Measurements from ENCODE around the gene DYNLT4.
"Not testable (repeated sequence)": the region's sequence is repeated elsewhere in the genome, so short reads cannot be mapped to it uniquely, and the experiment has no call there.

DYNLT4 gene

DNA sequence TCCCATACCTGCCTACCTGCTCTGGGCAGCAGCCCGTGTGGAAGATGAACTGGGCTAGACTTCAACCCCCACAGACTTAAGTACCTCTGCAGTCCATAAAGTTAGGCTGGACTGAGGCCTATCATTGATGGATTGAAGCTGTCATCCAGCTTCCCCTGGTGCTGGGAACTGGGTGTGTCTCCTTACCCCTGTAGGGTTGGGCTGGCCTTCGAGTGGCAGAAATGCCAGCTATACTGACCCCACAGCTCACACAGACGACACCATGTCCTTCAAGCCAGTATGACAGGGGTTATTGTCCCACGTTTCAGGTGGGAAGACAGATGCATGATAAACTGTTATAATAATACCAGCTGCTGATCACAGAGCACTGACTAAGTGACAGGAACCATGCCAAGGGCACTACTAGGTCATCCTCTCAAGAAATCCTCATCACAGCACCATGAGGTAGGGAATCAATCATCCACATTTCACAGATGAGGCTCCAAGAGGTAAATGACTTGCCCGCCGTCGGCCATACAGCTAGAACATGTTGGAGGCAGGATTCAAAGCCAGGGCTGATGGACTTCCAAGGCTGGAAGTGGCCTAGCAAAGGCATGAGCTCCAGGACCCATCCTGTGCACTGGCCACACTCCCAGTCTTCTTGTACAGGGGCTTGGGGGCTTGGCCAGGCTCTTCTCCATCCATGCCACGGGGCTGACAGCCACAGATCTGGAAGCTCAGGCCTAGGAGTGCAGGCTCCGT, 18.9 kb downstream of the DYNLT4 start, which contains the start of gene BEST4:
Gene BEST4 (minus strand): TSS at position 51 of the 741 bp plus-strand sequence. CDS start 465 bp downstream, outside the sequence.
- DNase-seq (ENCODE audit: low read depth in 2 of 2) = no peak

DNA sequence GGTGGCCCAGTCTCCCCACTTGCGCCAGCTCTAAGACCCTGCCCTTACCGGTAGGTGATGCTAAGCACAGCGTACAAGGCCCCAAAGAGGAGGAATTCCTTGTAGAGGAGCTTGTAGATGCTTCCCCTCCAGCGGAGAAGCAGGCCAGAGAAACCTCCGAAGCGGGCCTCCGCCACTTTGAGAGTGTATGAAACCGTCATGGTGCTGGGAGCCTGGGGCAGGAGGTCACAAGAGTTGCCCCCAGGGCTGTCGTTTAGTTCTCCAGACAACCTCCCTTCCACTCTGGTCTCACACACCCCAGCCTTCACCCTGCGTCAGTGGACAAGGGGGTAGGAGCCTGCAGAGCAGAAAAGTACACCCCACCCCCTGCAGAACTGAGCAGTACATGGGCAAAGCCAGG, 19.6 kb downstream of the DYNLT4 start:
- no peak for DNase-seq (ENCODE audit: low read depth in 2 of 2)

DNA sequence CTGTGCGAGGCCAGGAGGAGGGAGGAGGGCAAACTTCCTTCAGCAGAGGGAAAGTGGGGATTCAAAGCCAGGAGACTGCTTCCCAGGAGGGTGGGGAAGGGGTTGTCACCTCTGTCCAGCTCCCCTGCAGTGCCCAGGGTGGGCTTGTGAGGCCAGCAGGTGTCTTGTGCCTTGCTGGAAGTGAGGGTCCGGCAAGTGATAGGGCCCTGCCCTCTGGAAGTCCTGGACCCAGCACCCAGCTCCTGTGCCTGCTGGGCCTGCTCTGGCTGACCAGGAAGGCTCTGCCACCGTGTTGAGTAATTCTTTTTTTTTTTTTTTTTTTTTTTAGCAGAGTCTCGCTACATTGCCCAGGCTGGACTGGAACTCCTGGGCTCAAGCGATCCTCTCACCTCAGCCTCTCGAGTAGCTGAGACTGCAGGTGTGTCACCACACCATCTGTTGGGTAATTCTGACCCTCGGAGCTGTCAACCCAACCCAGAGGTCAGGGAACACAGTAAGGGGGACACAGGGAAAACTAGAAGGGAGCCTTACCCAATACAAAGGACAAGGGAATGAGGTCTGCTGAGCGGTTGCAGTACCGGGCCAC, 20.2 kb downstream of the DYNLT4 start:
- no peak for DNase-seq (ENCODE audit: low read depth in 2 of 2)

DNA sequence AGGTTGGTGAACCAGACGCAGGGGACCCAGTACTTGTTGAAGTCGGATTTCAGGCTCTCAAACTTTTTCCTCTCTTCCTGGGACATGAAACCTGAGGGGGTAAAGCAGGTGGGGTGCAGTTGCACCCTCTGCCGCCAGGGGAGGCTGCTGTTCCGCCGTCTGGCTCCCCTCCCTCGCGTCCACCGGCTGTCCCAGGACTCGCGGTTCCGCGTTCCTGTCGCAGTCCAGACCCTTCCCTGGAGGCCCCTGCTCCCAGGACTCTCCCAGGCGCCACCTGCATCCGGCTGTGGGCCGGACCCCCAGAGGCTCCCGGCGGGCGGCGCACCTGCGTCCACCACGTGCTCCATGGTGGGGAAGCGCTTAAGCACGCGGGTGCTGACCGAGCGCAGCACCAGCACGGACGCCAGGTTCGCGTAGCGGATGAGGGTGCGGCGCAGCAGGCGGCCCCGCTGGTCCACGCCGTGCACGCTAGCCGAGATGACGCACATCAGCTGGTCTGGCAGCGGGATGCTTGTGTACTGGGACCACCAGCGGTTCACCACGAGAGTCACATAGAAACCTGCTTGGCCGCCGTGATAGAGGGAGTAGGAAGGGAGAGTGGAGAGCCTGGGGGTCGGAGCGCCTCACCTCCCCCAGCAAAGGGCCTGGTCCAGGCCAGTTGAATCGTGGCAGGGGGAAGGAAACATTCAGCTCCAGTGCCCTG, 20.9 kb downstream of the DYNLT4 start:
- peak in 1 of 2 donors; percentile 74 for DNase-seq (ENCODE audit: low read depth in 2 of 2)

DNA sequence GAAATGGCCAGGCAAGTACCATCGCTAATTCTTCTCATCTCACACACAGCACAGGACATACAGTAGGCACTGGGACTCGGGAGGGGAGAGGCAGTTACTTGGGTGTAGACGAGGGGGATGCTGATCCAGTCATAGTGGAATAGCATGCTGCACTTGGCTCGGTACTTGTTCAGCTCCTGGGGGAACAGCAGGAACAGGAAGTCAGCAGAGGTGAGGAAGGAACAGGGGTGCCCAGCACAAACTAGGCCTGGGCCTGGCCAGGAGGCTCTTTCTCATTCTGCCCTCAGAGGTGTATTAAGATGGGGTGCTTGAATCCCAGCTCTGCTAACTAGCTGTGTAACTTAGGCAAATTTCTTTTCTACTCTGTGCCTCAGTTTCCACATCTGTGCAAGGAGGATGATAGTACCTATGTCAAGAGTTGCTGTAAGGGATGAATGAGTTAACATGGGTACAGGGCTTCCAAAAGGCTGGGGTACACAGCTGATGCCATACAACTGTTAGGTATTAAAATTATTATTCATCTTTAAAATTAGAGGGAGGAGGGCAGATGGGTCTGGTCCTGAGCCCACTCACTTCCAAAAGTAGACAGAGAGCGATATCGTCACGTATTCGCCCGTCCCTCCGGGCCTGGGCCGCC, 21.5 kb downstream of the DYNLT4 start:
- no peak for DNase-seq (ENCODE audit: low read depth in 2 of 2)

DNA sequence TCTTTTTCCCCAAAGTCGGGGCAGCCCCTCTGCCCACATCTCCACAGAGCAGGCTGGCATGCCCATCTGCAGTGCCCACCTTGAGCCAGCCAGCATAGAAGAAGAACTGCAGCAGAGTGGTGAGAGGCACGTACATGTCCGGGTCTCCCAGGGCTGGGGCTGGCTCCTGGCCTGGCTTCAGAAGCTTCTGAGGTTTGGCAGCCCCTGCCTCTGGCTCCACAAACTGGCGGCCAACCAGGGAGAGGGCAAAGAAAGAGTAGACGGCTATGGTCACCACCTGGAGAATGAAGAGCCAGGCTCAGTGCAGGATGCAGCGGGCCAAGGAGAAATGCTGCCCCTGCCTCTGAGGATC, 22.1 kb downstream of the DYNLT4 start:
- DNase-seq (ENCODE audit: low read depth in 2 of 2) = no peak

DNA sequence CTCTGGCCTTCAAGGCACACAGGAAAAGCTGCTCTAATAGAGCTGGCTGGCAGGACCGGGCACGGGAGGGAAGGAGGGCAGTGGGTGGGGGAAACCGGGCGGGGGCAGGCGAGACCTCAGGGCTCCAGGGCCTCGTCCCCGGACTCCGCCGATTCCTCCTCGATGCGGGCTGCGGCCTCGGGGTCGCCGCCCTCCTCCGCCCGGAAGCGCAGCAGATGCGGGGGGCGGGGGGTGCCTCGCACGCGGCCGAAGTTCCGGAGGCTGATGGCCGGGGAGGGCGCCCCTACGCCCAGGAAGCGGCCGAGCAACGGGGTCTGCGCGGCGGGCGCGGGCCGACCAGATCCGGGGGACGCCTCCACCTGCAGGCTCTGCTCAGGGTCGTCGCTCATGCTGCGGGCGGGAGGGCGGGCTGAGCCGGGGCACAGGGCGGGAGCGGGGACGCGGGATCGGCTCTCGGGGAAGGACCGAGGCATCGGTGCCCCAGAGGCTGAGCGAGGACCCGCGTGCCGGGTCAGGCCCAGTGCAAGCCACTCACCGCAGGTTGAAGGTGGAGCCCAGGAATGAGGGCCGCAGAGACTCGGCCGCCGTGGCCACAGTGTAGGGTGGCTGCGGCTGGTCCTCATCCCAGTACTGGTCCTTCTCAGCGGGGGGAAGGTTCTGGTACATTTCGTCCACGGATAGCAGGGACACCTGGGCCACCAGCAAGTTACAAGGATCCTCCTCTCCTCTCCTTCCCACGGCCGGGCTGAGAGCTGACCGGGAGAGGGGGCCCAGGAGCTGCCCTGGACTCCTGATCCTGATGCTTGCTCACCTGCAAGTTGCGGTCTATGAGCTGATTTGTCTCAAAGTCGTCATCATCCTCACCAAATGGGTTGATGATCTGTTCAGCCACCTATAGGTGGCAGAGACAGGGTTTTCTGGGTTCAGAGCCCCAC, 22.8 kb downstream of the DYNLT4 start:
- DNase-seq (ENCODE audit: low read depth in 2 of 2) = no peak

DNA sequence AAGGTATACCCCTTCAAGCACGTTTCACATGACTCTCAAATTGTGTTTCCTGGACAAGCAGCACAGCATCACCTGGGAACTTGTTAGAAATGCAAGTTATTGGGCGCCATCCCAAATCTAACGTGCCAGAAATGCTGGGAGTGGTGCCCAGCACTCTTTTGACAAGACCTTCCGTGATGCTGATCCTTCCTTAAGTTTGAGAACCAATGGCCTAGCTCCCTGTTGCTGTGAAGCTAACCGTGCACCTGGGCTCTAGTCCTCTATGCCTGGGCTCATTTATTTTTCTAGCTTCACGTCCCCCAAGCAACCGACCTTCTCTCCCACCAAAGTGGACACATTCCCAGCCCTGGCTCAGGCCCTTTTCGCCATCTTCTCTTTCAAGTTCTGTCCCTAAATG, 23.5 kb downstream of the DYNLT4 start:
- DNase-seq (ENCODE audit: low read depth in 2 of 2) = no peak

DNA sequence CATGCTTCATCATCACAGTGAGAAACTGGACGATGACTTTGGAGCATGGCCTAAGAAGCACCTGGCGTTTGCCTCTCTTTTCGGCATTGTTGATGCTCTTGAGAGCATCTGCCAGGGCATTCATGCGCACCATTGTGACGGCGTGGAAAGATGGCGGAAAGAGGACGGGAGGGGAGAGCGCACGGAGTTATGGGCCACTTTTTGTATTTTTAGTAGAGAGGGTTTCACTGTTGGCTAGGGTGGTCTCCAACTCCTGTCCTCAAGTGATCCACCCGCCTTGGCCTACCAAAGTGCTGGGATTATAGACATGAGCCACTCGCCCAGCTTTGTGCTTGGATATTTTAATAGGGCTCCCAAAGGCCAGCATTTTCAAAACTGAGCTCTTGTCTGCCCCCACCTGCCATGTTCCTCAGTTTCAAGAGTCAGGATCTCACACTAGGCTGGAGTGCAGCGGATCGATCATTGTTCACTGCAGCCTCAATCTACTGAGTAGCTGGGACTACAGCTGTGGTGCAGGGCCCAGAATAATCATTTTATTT, 26.5 kb downstream of the DYNLT4 start:
- DNase-seq (ENCODE audit: low read depth in 2 of 2) = no peak

DNA sequence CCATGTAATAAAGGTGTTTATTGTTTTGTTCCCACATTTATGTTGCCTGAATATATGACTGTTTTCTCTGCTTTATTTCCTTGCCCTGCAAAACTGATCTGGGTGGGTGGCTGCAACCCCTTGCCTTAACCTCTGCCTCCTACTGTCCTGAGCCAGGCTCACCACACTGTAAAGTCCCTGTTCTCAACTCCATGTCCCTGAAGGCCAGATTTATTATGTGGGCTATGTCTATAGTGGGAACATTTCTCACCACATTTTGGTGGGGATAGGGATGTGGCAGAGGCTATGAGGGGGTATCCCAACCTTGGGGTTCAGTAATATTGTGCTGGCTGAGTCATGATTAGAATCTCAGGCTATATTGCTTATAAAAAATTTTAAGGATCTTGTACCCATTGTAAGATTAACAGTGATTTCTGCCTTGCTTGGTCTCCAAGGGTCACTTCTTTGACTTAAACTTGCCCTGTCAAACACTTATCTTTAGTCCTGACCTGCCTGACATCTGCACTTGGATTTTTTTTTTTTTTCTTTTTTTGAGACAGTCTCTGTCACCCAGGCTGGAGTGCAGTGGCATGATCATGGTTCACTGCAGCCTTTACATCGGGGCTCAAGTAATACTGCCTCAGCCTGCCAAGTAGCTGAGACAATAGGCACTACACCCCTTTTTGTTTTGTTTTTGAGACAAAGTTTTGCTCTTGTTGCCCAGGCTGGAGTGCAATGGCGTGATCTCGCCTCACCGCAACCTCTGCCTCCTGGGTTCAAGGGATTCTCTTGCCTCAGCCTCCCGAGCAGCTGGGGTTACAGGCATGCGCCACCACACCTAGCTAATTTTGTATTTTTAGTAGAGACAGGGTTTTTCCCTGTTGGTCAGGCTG, 28.2 kb downstream of the DYNLT4 start:
- DNase-seq (ENCODE audit: low read depth in 2 of 2) = no peak

DNA sequence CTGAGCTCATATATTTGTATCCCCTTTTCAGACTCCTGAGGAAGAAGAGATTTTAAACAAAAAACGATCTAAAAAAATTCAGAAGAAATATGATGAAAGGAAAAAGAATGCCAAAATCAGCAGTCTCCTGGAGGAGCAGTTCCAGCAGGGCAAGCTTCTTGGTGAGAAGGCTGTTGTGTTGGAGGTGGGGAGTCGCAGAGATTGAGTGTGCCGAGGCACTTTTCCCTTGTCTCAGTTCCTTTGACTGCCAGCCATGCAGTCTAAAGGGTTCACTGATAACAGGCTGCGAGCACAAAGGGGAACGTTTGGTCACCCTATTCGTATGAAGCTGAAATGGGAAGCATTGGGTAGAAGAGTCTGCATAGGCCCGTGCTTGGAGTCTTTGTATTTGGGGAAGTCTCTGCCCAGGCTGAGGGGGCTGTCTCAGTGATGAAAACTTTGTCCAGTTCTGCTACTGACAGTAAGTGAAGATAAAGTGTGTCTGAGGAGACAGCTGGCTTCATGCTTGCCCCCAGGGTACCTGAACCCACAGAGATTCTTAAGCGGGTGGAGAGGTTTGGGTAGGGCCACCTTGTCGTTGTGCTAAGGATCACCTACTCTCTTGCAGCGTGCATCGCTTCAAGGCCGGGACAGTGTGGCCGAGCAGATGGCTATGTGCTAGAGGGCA, 29.0 kb downstream of the DYNLT4 start:
- no peak for DNase-seq (ENCODE audit: low read depth in 2 of 2)

DNA sequence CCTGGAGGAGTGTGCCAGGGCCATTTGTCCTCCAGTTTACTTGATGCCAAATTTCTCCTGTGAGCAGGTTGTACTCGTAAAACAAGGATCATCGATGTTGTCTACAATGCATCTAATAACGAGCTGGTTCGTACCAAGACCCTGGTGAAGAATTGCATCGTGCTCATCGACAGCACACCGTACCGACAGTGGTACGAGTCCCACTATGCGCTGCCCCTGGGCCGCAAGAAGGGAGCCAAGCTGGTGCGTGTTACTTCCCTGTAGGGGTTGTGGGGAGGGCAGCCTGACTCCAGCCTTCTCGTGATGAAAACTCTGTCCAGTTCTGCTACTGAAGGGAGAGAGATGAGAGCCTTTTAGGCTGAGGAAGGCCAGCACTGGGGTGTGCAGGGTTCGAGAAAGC, 29.6 kb downstream of the DYNLT4 start:
- DNase-seq (ENCODE audit: low read depth in 2 of 2) = no peak

DNA sequence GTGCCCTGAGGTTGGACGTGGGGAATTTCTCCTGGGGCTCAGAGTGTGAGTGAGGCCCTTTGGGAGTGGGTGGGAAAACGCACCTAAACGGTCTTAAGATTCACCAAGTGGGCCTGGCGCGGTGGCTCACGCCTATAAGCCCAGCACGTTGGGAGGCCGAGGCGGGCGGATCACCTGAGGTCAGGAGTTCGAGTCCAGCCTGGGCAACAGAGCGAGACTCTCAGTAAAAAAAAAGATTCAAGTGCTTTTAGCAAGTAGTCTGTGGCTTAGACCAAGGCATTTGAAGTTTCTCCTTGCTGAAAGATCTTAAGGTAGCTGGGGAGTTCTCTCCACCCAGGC, 30.5 kb downstream of the DYNLT4 start:
- DNase-seq (ENCODE audit: low read depth in 2 of 2) = no peak

DNA sequence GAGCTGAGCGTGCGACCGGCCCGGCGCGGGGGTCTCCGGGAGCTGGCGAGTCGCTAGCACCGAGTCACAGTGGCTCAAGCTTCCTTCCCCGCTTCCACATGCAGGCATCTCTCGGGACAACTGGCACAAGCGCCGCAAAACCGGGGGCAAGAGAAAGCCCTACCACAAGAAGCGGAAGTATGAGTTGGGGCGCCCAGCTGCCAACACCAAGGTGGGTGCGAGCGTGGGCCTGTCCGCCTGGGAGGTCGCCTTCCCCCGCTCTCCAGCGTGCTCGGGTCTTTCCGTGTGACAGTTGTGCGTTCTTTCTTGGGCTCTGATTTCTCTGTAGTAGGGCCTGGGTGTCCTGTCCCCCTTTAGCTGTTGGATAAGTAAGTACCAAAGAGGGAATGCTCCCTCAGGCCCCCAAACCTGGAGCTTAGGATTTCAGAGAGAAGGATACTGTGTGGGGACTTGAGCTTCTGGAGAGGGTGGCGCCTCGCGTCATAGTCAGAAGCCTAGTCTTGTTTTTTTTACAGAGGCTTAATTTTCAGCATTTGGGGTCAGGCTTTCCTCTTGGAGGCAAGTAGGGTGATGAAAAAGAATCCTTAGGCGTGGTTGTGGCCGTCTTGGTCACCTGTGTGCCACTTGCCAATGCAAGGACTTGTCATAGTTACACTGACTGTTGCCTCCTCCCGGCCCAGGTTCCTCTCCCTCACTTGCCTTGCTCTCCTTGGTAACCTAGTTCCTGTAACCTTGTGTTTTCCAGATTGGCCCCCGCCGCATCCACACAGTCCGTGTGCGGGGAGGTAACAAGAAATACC, 31.0 kb downstream of the DYNLT4 start:
- DNase-seq (ENCODE audit: low read depth in 2 of 2) = no peak

DNA sequence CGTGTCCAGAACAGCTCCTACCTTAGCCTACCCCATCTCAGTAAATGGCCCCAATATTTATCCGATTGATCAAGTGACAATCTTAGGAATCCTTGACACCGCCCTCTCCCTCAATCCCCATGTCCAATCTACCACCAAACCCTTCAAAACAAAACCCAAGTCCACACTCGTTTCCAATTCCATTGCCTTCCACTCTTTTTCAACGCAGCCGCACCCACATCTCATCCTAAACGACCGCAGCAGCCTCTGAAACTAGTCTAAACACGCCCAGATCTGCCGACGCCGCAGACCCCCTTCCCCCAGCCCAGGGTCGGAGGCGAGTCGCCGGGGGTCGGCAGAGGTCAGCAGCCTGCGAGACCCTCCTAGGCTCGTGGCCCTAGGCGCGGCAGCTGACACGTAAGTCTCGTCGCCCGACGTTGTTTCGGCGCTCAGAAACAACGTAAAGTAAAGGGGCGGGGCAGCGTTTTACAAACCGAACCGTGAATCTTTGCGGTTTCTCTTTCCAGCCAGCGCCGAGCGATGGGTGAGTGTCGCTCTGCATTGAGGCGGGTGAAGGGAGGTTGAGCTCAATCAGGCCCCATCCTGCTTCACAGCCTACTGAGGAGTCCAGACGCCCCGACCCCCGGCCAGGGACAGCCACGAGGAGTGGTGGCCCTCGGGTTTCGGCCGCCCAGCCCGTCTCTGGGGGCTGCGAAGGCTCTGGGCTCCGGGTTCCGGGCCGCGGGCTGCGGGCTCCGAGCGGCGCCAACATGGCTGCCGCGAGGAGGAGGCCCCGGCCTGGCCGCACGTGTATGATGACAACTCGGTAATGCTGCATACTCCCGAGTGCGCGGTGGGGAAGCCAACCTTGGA, 31.8 kb downstream of the DYNLT4 start, which contains the start of gene RPS8:
Gene RPS8 (plus strand): TSS at position 463 of the 852 bp plus-strand sequence. CDS start 57 bp downstream, at position 520.
- peak; percentile 81 to 86 for DNase-seq (ENCODE audit: low read depth in 2 of 2)

DNA sequence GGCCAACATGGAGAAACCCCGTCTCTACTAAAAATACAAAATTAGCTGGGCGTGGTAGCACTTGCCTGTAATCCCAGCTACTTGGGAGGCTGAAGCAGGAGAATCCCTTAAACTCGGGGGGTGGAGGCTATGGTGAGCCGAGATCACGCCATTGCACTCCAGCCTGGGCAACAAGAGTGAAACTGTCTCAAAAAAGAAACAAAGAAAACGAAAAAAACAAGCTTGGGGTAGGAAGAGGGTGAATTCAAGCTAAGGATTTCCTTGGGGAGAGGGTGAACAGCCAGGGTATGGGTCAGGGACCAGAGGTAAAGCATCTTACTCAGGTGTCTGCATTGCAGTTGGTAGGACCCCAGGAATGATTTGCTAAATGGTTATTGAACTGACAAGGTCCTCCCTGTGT, 40.7 kb downstream of the DYNLT4 start:
- not testable (repeated sequence) for DNase-seq (ENCODE audit: low read depth in 2 of 2)

DNA sequence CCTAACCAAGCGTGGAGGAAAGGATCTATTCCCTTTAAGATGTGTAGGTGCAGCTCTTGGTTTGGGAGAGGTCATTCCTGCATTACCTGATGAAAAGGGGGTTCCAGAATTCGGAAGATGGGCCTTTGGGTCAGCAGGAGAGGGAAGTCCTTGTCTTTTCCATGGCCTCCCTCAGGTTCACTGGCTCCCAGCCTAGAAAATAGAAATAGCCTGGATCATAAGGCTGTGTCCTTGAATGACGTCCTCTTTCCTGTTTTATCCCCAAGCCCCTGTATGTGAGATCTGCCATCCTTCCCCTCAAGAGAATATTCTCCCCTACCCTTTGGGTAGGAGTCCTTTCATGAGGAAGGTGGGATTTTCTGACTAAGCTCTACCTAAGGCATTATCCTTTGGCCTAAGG, 46.3 kb downstream of the DYNLT4 start:
- no peak for DNase-seq (ENCODE audit: low read depth in 2 of 2)

DNA sequence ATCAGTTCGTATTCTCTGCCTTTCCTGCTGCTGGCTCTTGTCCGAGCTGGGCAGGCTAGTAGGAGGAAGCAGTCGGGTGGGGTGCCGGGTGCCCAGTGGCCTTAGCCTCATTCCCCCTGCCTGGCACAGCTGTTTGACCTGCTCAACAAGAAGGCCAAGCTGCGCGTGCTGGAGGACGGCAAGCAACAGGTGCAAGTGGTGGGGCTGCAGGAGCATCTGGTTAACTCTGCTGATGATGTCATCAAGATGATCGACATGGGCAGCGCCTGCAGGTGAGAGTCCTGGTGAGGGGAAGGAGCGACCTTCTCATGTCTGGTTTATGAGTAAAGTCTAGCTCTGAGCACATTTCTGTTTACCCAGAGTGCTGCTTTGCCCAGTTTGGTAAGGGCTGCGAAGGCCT, 48.1 kb downstream of the DYNLT4 start:
- DNase-seq (ENCODE audit: low read depth in 2 of 2) = no peak

Measured in activated CD4-positive, alpha-beta T cell treated with anti-CD3 and anti-CD28 coated beads for 24 hours (primary cell).